Head of caudate nucleus (tissue), 42 donors: ENCODE measurements around the gene LCE5A.
"Not testable (repeated sequence)": the region's sequence is repeated elsewhere in the genome, so short reads cannot be mapped to it uniquely, and the experiment has no call there.

Experiments
- DNase-seq, 42 donors: peaks; one replicate each; pipeline versions ENCODE4 v3.0.0 to v3.0.0-alpha.2; 2020 to 2021; ENCODE audit warnings: mixed read lengths in 7 of 42
- intact Hi-C: fragments of 100-400 bp; cut with DNase I; formaldehyde crosslinking; loops from one replicate; pipeline ENCODE4 v1.15.0; 2022

LCE5A gene

GRCh38 chr1:152510503-152510902, at the start of gene LCE5A:
TSS of gene LCE5A (plus strand) at chr1:152510803. CDS start at chr1:152511535, 732 bp downstream.
- intact Hi-C loops = no loop called here
- DNase-seq = no peak

DNA sequence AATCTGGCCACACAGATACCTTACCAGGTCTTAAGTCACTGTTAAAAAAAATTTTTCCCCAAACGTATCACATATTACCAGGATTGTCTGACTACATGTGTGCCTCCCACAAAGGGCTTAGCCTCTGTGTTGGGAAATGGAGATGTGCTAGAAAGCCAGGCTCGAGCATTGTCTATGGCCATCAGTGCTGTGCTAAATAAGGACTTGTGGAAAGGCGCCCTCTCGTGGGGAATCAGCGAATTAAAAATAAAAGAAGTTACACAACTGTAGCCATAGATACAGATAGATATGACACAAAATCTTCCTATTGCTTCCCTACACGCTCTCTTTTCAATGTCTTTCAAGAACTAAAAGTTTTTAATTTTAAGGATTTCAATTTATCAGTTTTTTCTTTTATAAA, 49.1 kb upstream of the LCE5A start:
- DNase-seq = peak in 29 of 42 donors; percentile 6 to 81 (median 44)
- intact Hi-C loops = no loop called here

DNA sequence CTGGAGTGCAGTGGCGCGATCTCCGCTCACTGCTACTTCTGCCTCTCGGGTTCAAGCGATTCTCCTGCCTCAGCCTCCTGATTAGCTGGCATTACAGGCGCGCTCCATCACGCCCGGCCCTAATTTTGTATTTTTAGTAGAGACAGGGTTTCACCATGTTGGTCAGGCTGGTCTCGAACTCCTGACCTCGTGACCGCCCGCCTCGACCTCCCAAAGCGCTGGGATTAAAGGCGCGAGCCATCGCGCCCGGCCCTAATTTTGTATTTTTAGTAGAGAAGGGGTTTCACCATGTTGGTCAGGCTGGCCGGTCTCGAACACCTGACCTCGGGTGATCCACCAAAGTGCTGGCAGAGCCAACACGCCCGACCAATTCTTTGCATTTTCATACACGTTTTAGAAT, 48.0 kb upstream of the LCE5A start:
- no peak for DNase-seq
- intact Hi-C loops = no loop called here

GRCh38 chr1:152466217-152466616, 44.4 kb upstream of the LCE5A start:
- DNase-seq = no peak
- intact Hi-C loops = no loop called here

GRCh38 chr1:152473887-152474537, 36.6 kb upstream of the LCE5A start:
- DNase-seq = no peak
- intact Hi-C loops = no loop called here

GRCh38 chr1:152479792-152480595, 30.6 kb upstream of the LCE5A start:
- DNase-seq = peak in 27 of 42 donors; percentile 9 to 69 (median 30)
- intact Hi-C loops = no loop called here

DNA sequence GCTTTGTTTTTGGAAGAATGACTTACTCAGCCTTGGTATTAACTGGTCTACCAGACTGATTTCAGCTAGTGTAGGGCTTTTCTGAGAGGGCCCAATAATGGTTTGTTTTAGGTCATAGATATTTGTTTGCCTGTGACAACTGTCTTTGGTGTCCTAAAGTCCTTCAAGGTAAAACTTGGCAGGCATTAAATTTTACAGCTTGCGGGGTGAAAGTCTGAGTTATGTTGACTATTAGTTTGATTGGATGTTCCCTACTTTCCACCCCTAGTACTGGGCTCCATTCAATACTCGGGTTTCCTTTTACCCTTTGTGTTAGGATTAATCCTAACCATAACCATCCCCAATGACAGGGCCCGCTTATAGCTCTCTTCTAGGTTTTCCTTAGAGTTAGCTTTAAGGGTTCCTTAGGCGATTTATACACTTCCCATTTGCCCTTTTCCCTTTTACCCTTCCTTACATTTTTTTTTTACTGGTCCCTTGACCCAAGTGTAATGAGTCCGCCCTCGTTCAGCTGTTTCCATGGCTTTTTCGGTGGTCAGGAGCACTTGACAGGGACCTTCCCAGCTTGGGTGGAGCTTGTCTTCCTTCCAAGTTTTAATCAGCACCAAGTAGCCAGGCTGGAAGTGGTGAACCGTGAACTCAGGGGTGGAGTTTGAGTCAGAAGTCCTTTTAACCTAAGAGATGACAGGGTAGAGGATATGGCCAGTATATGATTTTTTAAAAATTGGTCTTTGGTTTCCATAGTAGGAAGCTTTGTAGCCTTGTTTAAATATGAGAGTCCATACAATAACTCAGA, 28.5 kb upstream of the LCE5A start:
- DNase-seq = no peak
- intact Hi-C loops = no loop called here

DNA sequence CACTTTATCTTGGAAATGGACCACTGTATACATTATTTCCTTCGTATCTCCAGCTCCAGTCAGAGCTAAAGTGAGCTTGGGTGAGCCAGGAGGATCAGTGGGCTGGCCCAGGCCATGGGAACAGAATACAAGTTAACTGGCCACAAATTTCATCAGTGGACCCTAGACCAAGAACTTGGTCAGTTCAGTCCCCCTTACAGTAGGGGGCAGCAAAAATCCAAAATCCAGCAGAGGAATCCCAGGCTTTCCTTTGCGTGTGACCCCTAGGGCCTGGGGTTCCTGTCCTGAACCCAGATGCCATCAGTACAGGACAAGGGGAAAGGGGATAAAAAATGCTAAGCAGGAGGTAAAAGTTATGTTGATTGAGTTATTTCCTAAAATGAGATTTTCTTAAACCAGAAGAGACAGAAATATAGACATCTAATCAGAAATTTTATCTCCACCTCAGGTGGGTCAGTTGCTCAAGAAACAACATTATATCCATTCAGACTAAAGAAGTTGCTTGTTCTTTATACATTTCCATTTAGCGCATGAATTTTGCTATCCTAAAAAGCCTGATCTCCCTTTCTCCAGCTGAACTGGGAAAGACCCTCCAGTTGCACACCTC, 24.1 kb upstream of the LCE5A start:
- no peak for DNase-seq
- intact Hi-C loops = no loop called here

DNA sequence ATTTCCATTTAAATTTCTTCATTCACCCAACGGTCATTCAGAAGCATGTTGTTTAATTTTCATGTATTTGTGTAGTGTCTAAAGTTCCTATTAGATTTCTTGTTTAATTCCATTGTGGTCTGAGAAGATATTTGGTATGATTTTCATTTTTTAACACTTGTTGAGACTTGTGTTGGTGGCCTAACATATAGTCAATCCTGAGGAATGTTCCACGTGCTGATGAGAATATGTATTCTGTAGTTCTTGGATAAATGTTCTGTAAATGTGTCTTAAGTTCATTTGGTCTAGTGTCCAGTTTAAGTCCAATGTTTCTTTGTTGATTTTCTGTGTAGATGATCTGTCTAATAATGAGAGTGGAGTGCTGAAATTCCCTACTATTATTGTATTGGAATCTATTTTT, 22.7 kb upstream of the LCE5A start:
- DNase-seq = no peak
- intact Hi-C loops = no loop called here

- intact Hi-C loops, DNase-seq: not testable (repeated sequence)
Observed at GRCh38 chr1:152491537-152491936, 19.1 kb upstream of the LCE5A start.

DNA sequence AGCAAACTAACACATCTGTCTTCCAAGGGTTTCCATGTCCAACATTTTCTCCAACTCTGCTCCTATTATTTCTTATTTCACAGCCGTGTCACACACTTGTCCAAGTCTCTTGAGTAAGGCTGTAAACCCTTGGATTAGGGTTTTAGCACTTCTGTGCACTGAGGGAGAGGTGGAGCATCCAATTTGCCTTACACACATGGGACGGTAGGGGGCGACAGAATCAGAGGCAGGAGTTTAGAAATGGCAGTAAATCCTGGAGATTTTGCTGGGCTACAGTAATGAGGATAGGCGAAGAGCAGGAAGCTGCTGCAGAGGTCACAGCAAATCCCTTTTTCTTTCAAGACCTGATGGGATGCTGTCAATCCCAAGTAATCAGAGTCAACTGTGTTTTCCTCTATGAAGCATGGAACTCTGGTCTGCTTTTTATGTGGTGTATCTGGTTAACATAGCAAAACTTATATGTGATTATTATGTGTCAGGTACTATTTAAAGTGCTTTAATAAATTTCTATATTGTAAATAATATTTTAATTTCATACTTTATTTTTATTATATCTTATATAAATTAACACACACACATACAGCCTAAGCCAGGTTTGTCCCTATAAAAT, 15.4 kb upstream of the LCE5A start:
- no peak for DNase-seq
- intact Hi-C loops = no loop called here

DNA sequence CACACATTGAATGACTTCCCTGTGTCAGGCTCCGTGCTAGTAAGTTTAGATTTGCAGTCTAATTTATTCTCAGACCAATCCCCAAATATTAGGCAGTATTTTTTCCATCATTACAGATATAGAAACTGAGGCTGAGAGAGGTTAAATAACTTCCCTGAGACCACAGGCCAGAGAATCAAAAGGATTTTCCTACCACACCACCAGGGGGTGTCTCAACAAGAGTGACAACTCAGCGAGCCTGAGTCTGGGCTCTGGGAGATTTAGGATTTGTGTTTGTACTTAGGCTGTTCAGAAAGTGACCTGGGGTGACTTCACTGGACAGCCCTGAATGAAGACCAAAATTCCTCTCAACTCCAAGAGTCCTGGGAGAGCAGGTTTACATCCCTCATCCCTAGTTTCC, 13.3 kb upstream of the LCE5A start:
- intact Hi-C loops = no loop called here
- DNase-seq = no peak

- DNase-seq = no peak
- intact Hi-C loops = no loop called here
Observed at GRCh38 chr1:152501704-152502103, 8.9 kb upstream of the LCE5A start.

DNA sequence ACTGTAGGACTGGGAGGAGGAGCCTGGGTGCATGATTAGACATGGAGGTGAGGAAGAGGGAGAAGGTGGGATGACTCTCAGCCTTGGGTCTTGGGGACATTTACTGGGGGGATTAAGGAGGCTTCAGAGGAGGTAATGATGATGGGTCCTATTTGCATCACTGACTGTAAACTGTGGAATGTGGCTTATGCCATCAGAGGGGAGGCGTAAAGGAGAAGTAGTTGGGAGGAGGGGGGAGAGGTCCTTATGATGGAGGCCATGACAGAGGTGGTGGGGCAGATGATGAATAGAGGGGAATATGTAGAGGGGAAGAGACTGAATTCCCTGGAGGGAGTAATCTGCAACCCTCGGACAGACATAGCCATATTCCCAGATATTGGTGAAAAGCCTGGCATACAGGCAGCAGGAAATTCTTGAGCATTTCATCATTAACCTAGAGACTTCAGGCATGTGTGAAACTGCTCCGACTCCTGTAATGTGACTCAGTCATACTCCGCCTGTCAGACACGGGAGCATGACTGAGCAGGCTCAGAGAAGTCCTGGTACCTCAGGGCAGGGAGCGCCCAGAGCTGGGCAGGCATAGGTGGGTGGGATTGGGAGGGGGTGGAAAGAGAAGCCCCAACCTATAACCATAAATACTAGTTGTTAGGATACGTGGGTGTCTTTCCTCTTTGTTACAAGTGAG, 8.0 kb upstream of the LCE5A start:
- intact Hi-C loops = no loop called here
- DNase-seq = no peak

GRCh38 chr1:152505083-152505482, 5.5 kb upstream of the LCE5A start:
- intact Hi-C loops = no loop called here
- no peak for DNase-seq

- intact Hi-C loops = no loop called here
- DNase-seq = no peak
Observed at GRCh38 chr1:152506899-152507498, 3.6 kb upstream of the LCE5A start.

GRCh38 chr1:152511596-152511995, 993 bp downstream of the LCE5A start:
- DNase-seq = no peak
- intact Hi-C loops = no loop called here

DNA sequence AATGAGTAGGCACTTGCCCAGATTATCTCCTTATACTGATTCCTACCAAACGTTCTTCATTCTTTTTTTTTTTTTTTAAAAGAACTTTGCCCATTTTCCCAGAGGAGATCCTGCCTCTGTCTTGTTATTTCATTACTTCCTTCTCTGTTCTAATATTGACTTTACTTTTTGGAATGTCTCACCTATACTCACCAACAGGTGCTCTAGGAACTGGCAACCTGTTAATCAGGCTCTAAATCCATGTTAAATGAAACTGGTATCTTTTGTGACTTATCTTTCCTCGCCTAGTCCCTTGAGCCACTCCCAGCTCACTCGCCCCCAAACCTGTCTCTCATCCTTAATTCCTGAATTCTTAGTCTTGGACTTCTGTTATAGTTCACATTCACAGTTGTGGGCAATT, 2.5 kb downstream of the LCE5A start:
- DNase-seq = no peak
- intact Hi-C loops = no loop called here
